ENCODE data around the gene LAMA2. TPM values are rescaled to one million over a fixed set of nuclear protein-coding genes. Genes with fewer than 3 reads are reported as not detected.

LAMA2 gene
- total and polyA plus RNA-seq, 2 experiments from 2014 or later: 0.91 to 6.4 TPM

GRCh38 chr6:129390900-129391299 lies 508.0 kb downstream of the LAMA2 start:
- Histone ChIP-seq H3K79me2 (replicated peaks; ENCODE audit: insufficient read depth) (no peaks in the 10 kb centered on the region), H4K20me1 (replicated peaks; ENCODE audit: insufficient read depth) (no peaks in the 10 kb centered on the region), H2AFZ (no peak overlapping the region), H3F3A (replicated peaks; ENCODE audit: low read depth) (no peaks in the 10 kb centered on the region), H3K4me1 (ENCODE audit: insufficient read depth) (no peaks in the 10 kb centered on the region), H3K36me3 (ENCODE audit: insufficient read depth) (no peaks in the 10 kb centered on the region), H3K4me3 (no peak overlapping the region), H3K4me2 (no peak overlapping the region), H3K27ac (ENCODE audit: low read depth) (no peak overlapping the region), H3K27me3 (ENCODE audit: insufficient read depth) (no peaks in the 10 kb centered on the region), H3K9me2 (ENCODE audit: insufficient read depth) (peaks cover 4% of the 10 kb centered on the region)
- TF ChIP-seq EZH2 (IDR thresholded peaks at IDR 0.05; ENCODE audit: low read depth, unreplicated experiment) (no peak), ZNF331 (CRISPR knock-in tag; IDR thresholded peaks at IDR 0.05; ENCODE audit: low read depth) (no peak), REST (IDR thresholded peaks at IDR 0.05; ENCODE audit: unreplicated experiment) (no peak), CREB1 (CRISPR knock-in tag; IDR thresholded peaks at IDR 0.05; ENCODE audit: low read depth) (no peak)
- DNase-seq (ENCODE audit: low spot score) (no peak), ATAC-seq (no peak)
- H3K27ac Mint-ChIP-seq: no peak overlapping the region
- no peak overlapping the region for H3K4me3 Mint-ChIP-seq
- H3K27me3 Mint-ChIP-seq (ENCODE audit: insufficient read depth, low read depth, poor library complexity): no peaks in the 10 kb centered on the region
- H3K4me1 Mint-ChIP-seq: no peaks in the 10 kb centered on the region; the same call in 1 of the 3 replicates
- H3K36me3 Mint-ChIP-seq (ENCODE audit: low read depth): no peaks in the 10 kb centered on the region
- H3K9me3 Mint-ChIP-seq: no peaks in the 10 kb centered on the region; the same call in 2 of the 3 replicates

DNA sequence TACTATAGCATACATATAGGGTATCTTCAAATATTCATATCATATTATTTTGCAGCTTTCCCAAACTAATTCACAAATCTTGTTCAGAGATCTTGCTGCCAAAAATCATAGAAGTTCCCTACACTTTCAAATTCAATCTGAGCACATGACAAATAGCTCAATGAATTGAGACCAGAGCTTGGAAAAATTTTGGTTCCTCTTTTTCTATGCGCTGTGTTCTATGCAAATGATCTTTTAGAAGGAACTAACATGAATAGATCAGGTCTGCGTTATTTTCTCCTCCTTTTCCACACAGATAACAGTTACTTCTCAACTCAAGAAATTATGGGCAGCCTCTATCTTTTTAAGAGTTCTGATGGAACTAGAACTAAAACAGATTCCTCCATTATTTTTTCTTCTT lies 510.7 kb downstream of the LAMA2 start:
- H3K27me3 ChIP-seq (ENCODE audit: insufficient read depth): no peaks in the 10 kb centered on the region
- DNase-seq (ENCODE audit: low spot score) (no peak), ATAC-seq (no peak)
- no peaks in the 10 kb centered on the region; the same call in 1 of the 2 replicates for H3K9me2 ChIP-seq (ENCODE audit: insufficient read depth)
- no peak overlapping the region for H3K4me3 ChIP-seq
- H3K36me3 ChIP-seq (ENCODE audit: insufficient read depth): no peaks in the 10 kb centered on the region
- Mint-ChIP-seq H3K27me3 (ENCODE audit: insufficient read depth, low read depth, poor library complexity) (no peaks in the 10 kb centered on the region), H3K9me3 (no peaks in the 10 kb centered on the region), H3K27ac (no peak overlapping the region), H3K4me3 (no peak overlapping the region), H3K36me3 (ENCODE audit: low read depth) (no peaks in the 10 kb centered on the region), H3K4me1 (no peaks in the 10 kb centered on the region; the same call in 1 of the 3 replicates)
- no peak for TF ChIP-seq ETS1 (IDR thresholded peaks at IDR 0.05)
- no peak for TF ChIP-seq CREB1 (CRISPR knock-in tag; IDR thresholded peaks at IDR 0.05; ENCODE audit: low read depth)
- TF ChIP-seq EZH2phosphoT487 (IDR thresholded peaks at IDR 0.05; ENCODE audit: unreplicated experiment): no peak
- no peak for TF ChIP-seq JUNB (IDR thresholded peaks at IDR 0.05; ENCODE audit: unreplicated experiment)
- no peak for TF ChIP-seq CTCF (conservative IDR thresholded peaks at IDR 0.05; ENCODE audit: low read depth in 2 of 2)
- no peak for TF ChIP-seq NANOG (IDR thresholded peaks at IDR 0.05; ENCODE audit: borderline replicate concordance)
- TF ChIP-seq ZNF331 (CRISPR knock-in tag; IDR thresholded peaks at IDR 0.05; ENCODE audit: low read depth): no peak
- TF ChIP-seq STAT1 (IDR thresholded peaks at IDR 0.05; ENCODE audit: unreplicated experiment): no peak
- TF ChIP-seq POLR2AphosphoS5 (IDR thresholded peaks at IDR 0.05; ENCODE audit: low read depth): no peak
- no peak for TF ChIP-seq REST (IDR thresholded peaks at IDR 0.05; ENCODE audit: unreplicated experiment)
- no peak for TF ChIP-seq ZNF114 (CRISPR knock-in tag; IDR thresholded peaks at IDR 0.05)
- no peak for TF ChIP-seq EZH2 (IDR thresholded peaks at IDR 0.05; ENCODE audit: low read depth, unreplicated experiment)
- no peaks in the 10 kb centered on the region for H3K79me2 ChIP-seq (replicated peaks; ENCODE audit: insufficient read depth)
- H3K4me1 ChIP-seq (ENCODE audit: insufficient read depth): no peaks in the 10 kb centered on the region
- no peaks in the 10 kb centered on the region for H3F3A ChIP-seq (replicated peaks; ENCODE audit: low read depth)
- H2AFZ ChIP-seq: no peak overlapping the region
- no peaks in the 10 kb centered on the region for H4K20me1 ChIP-seq (replicated peaks; ENCODE audit: insufficient read depth)
- H3K4me2 ChIP-seq: no peak overlapping the region
- H3K27ac ChIP-seq (ENCODE audit: low read depth): no peak overlapping the region
